HEK293 (cell line): ENCODE measurements around the gene CBX2.
A peak's percentile ranks its signal among the peaks of the same experiment; 100 is the strongest.

Experiments
- GLIS2 ChIP-seq: fragments of 450-650 bp; formaldehyde crosslinking; IDR thresholded peaks from 2 replicates; pipeline ENCODE4 v1.5.1; 2016; ENCODE audit warnings: missing biosample characterization, missing genetic modification characterization
- IKZF3 ChIP-seq: fragments of 450-650 bp; IDR thresholded peaks from 2 replicates; pipeline ENCODE4 v1.5.0; 2018; ENCODE audit warnings: missing biosample characterization, mild to moderate bottlenecking, missing genetic modification characterization, moderate library complexity
- KLF9 ChIP-seq: fragments of 450-650 bp; formaldehyde crosslinking; IDR thresholded peaks from 2 replicates; pipeline ENCODE4 v1.5.1; 2016; ENCODE audit warnings: missing biosample characterization, missing genetic modification characterization, low read depth
- SCRT1 ChIP-seq: fragments of 450-650 bp; formaldehyde crosslinking; IDR thresholded peaks from 2 replicates; pipeline ENCODE4 v1.5.1; 2016; ENCODE audit warnings: missing biosample characterization, missing genetic modification characterization, borderline replicate concordance
- SETDB1 ChIP-seq: IDR thresholded peaks from one replicate; pipeline ENCODE4 v1.6.1; 2017; ENCODE audit warnings: mild to moderate bottlenecking, low read length, moderate library complexity, mixed read lengths; ENCODE audit not compliant: insufficient read length
- SP3 ChIP-seq: fragments of 450-650 bp; formaldehyde crosslinking; IDR thresholded peaks from 2 replicates; pipeline ENCODE4 v1.5.1; 2016; ENCODE audit warnings: missing biosample characterization, missing genetic modification characterization
- ZBTB10 ChIP-seq: fragments of 450-650 bp; formaldehyde crosslinking; IDR thresholded peaks from 2 replicates; pipeline ENCODE4 v1.5.1; 2016; ENCODE audit warnings: missing biosample characterization, missing genetic modification characterization
- ZBTB26 ChIP-seq: fragments of 450-650 bp; formaldehyde crosslinking; optimal IDR thresholded peaks from 2 replicates; pipeline ENCODE3; 2016; ENCODE audit warnings: missing biosample characterization, mild to moderate bottlenecking, missing genetic modification characterization
- ZBTB48 ChIP-seq: fragments of 450-650 bp; formaldehyde crosslinking; IDR thresholded peaks from 2 replicates; pipeline ENCODE4 v1.5.1; 2016; ENCODE audit warnings: missing biosample characterization, missing genetic modification characterization
- ZBTB7A ChIP-seq: fragments of 450-650 bp; formaldehyde crosslinking; IDR thresholded peaks from 2 replicates; pipeline ENCODE4 v1.5.1; 2016; ENCODE audit warnings: low read depth, missing biosample characterization, missing genetic modification characterization
- ZFP3 ChIP-seq: fragments of 450-650 bp; formaldehyde crosslinking; IDR thresholded peaks from 2 replicates; pipeline ENCODE4 v1.5.1; 2016; ENCODE audit warnings: low read depth, missing biosample characterization, missing genetic modification characterization
- ZFP37 ChIP-seq: fragments of 450-650 bp; formaldehyde crosslinking; IDR thresholded peaks from 2 replicates; pipeline ENCODE4 v1.5.1; 2016; ENCODE audit warnings: missing biosample characterization, missing genetic modification characterization
- ZNF266 ChIP-seq: fragments of 450-650 bp; formaldehyde crosslinking; IDR thresholded peaks from 2 replicates; pipeline ENCODE4 v1.5.1; 2016; ENCODE audit warnings: missing biosample characterization, missing genetic modification characterization, low read depth
- ZNF391 ChIP-seq: fragments of 450-650 bp; formaldehyde crosslinking; IDR thresholded peaks from 2 replicates; pipeline ENCODE4 v1.5.1; 2016; ENCODE audit warnings: low read depth, missing biosample characterization, missing genetic modification characterization, borderline replicate concordance
- ZNF394 ChIP-seq: fragments of 450-650 bp; formaldehyde crosslinking; IDR thresholded peaks from 2 replicates; pipeline ENCODE4 v1.5.1; 2016; ENCODE audit warnings: missing biosample characterization, missing genetic modification characterization, mild to moderate bottlenecking, moderate library complexity, borderline replicate concordance
- ZNF501 ChIP-seq: fragments of 450-650 bp; formaldehyde crosslinking; IDR thresholded peaks from 2 replicates; pipeline ENCODE4 v1.5.1; 2016; ENCODE audit warnings: missing biosample characterization, missing genetic modification characterization
- ZNF518A ChIP-seq: fragments of 450-650 bp; formaldehyde crosslinking; conservative IDR thresholded peaks from 2 replicates; pipeline ENCODE4 v1.5.1; 2016; ENCODE audit warnings: low read depth, missing biosample characterization, missing genetic modification characterization
- ZNF580 ChIP-seq: fragments of 450-650 bp; formaldehyde crosslinking; IDR thresholded peaks from 2 replicates; pipeline ENCODE4 v1.5.1; 2016; ENCODE audit warnings: missing biosample characterization, missing genetic modification characterization
- ZNF600 ChIP-seq: fragments of 450-650 bp; formaldehyde crosslinking; IDR thresholded peaks from 2 replicates; pipeline ENCODE4 v1.5.1; 2016; ENCODE audit warnings: missing biosample characterization, missing genetic modification characterization
- ZNF629 ChIP-seq: fragments of 450-650 bp; formaldehyde crosslinking; IDR thresholded peaks from 2 replicates; pipeline ENCODE4 v1.5.1; 2017; ENCODE audit warnings: missing biosample characterization, missing genetic modification characterization
- ZNF701 ChIP-seq: fragments of 450-650 bp; formaldehyde crosslinking; IDR thresholded peaks from 2 replicates; pipeline ENCODE4 v1.5.1; 2016; ENCODE audit warnings: missing biosample characterization, missing genetic modification characterization
- ZNF76 ChIP-seq: fragments of 450-650 bp; formaldehyde crosslinking; IDR thresholded peaks from 2 replicates; pipeline ENCODE4; 2016; ENCODE audit warnings: low read depth, missing biosample characterization, missing genetic modification characterization, borderline replicate concordance
- ZNF777 ChIP-seq: fragments of 450-650 bp; formaldehyde crosslinking; IDR thresholded peaks from 2 replicates; pipeline ENCODE4 v1.5.1; 2017; ENCODE audit warnings: missing biosample characterization, missing genetic modification characterization, borderline replicate concordance
- ZNF837 ChIP-seq: fragments of 450-650 bp; formaldehyde crosslinking; IDR thresholded peaks from 2 replicates; pipeline ENCODE4 v1.5.1; 2016; ENCODE audit warnings: missing biosample characterization, missing genetic modification characterization
- ZSCAN30 ChIP-seq: fragments of 450-650 bp; IDR thresholded peaks from 2 replicates; pipeline ENCODE4 v1.5.1; 2018; ENCODE audit warnings: missing biosample characterization, mild to moderate bottlenecking, missing genetic modification characterization, moderate library complexity
- ZXDB ChIP-seq: fragments of 450-650 bp; formaldehyde crosslinking; IDR thresholded peaks from 2 replicates; pipeline ENCODE4 v1.5.1; 2016; ENCODE audit warnings: missing biosample characterization, missing genetic modification characterization
- TF ChIP-seq, protein P1 (sequence below): fragments of 450-650 bp; formaldehyde crosslinking; IDR thresholded peaks from 2 replicates; pipeline ENCODE4 v1.5.1; 2017; ENCODE audit warnings: missing biosample characterization, missing genetic modification characterization

The CBX2 gene

GRCh38 chr17:79800325-79801155, 22.6 kb downstream of the CBX2 start (continued):
- TF ChIP-seq ZNF600 (peak; percentile 73), ZNF394 (peak; percentile 52; the same call in 1 of the 2 replicates), ZNF837 (tag by site-specific recombination) (0 out of 2 replicates have a peak, but pooled peaks have one; percentile 26), ZNF777 (tag by site-specific recombination) (0 out of 2 replicates have a peak, but pooled peaks have one; percentile 46), ZXDB (tag by site-specific recombination) (peak; percentile 34; the same call in 1 of the 2 replicates), ZNF629 (tag by site-specific recombination) (peak; percentile 44; the same call in 1 of the 2 replicates), ZNF701 (no peak), ZFP3 (tag by site-specific recombination) (no peak), ZNF580 (tag by site-specific recombination) (no peak), KLF9 (no peak), SETDB1 (no peak), SCRT1 (tag by site-specific recombination) (no peak), ZBTB10 (tag by site-specific recombination) (peak; percentile 22), SP3 (tag by site-specific recombination) (peak; percentile 54; the same call in 1 of the 2 replicates), ZNF518A (tag by site-specific recombination) (0 out of 2 replicates have a peak, but pooled peaks have one; percentile 24), ZNF391 (tag by site-specific recombination) (peak; percentile 20; the same call in 1 of the 2 replicates), ZNF501 (tag by site-specific recombination) (peak; percentile 4; the same call in 1 of the 2 replicates), ZBTB48 (tag by site-specific recombination) (peak; percentile 97), ZFP37 (peak; percentile 23; the same call in 1 of the 2 replicates), ZBTB26 (tag by site-specific recombination) (no peak), ZBTB7A (tag by site-specific recombination) (no peak; the same call in 1 of the 2 replicates), ZNF76 (tag by site-specific recombination) (peak; percentile 15; the same call in 1 of the 2 replicates), GLIS2 (tag by site-specific recombination) (peak; percentile 81), IKZF3 (tag by site-specific recombination) (0 out of 2 replicates have a peak, but pooled peaks have one; percentile 48), ZNF266 (tag by site-specific recombination) (no peak), ZSCAN30 (tag by site-specific recombination) (peak; percentile 21; the same call in 1 of the 2 replicates)
- TF ChIP-seq, protein P1, sequence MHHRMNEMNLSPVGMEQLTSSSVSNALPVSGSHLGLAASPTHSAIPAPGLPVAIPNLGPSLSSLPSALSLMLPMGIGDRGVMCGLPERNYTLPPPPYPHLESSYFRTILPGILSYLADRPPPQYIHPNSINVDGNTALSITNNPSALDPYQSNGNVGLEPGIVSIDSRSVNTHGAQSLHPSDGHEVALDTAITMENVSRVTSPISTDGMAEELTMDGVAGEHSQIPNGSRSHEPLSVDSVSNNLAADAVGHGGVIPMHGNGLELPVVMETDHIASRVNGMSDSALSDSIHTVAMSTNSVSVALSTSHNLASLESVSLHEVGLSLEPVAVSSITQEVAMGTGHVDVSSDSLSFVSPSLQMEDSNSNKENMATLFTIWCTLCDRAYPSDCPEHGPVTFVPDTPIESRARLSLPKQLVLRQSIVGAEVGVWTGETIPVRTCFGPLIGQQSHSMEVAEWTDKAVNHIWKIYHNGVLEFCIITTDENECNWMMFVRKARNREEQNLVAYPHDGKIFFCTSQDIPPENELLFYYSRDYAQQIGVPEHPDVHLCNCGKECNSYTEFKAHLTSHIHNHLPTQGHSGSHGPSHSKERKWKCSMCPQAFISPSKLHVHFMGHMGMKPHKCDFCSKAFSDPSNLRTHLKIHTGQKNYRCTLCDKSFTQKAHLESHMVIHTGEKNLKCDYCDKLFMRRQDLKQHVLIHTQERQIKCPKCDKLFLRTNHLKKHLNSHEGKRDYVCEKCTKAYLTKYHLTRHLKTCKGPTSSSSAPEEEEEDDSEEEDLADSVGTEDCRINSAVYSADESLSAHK (tag by site-specific recombination), result no peak; the same call in 1 of the 2 replicates
